Measurements from ENCODE around the gene LRMDA. TPM values are rescaled to one million over a fixed set of nuclear protein-coding genes. Genes with fewer than 3 reads are reported as not detected.

The LRMDA gene
- total and polyA plus RNA-seq, 2 of the 4 experiments (the other 2 are of a cell fraction) = 0.07 TPM; not detected in 1

- H4K8ac ChIP-seq (ENCODE audit: low read depth in 2 of 2, low read length in 2 of 2) = no peak overlapping the region
- no peak overlapping the region for H3K4me2 ChIP-seq (ENCODE audit: low read depth, low read length)
- in situ Hi-C loops (cut with MboI; ENCODE audit: low sequenced_read_pairs) (no loop called here), dilution Hi-C loops (cut with HindIII; ENCODE audit: low sequenced_read_pairs, unreplicated experiment) (no loop called here), intact Hi-C loops (cut with micrococcal nuclease) (no loop called here)
- no peak overlapping the region for H3K23ac ChIP-seq (ENCODE audit: low read depth, low read length)
- ChIA-PET POLR2A (ENCODE audit: unreplicated experiment) (no interaction called here), CTCF (no interaction called here)
- H3K4ac ChIP-seq (ENCODE audit: low read depth, low read length) = no peak overlapping the region
- H3K27ac ChIP-seq (ENCODE audit: insufficient read depth, low read length) = no peak overlapping the region
- peaks cover 23% of the 10 kb centered on the region; the same call in 1 of the 2 replicates for H3K27me3 ChIP-seq (ENCODE audit: control insufficient read depth, insufficient read depth, low read length)
- no peak overlapping the region for H3K18ac ChIP-seq (ENCODE audit: low read depth, low read length)
- no peak overlapping the region for H3K56ac ChIP-seq (ENCODE audit: extremely low read depth, insufficient read depth, low read length)
- H2BK120ac ChIP-seq (ENCODE audit: low read depth, low read length) = no peak overlapping the region
- H3K9ac ChIP-seq (ENCODE audit: low read depth, low read length) = no peak overlapping the region
- peaks cover 5% of the 10 kb centered on the region; the same call in 1 of the 2 replicates for H3K4me1 ChIP-seq (ENCODE audit: control insufficient read depth, insufficient read depth, low read length)
- peaks cover 2% of the 10 kb centered on the region; the same call in 1 of the 2 replicates for H3K9me3 ChIP-seq (ENCODE audit: control insufficient read depth, insufficient read depth, low read length)
- H4K5ac ChIP-seq (ENCODE audit: low read depth, low read length) = no peak overlapping the region
- H4K20me1 ChIP-seq (ENCODE audit: insufficient read depth, low read length) = no peaks in the 10 kb centered on the region
- ATAC-seq (ENCODE audit: low read depth) = no peak
- BruUV-seq (replicated peaks) = no TSS peak
- H3K36me3 ChIP-seq (ENCODE audit: control insufficient read depth, insufficient read depth, low read length) = no peaks in the 10 kb centered on the region
- 0 out of 2 replicates have a peak, but pooled peaks cover 7% of the 10 kb centered on the region for H3K9me1 ChIP-seq (ENCODE audit: insufficient read depth, low read length)
- no peak overlapping the region for H3K4me3 ChIP-seq (ENCODE audit: insufficient read depth, low read depth, low read length)
- H2BK20ac ChIP-seq (ENCODE audit: low read depth, low read length) = no peak overlapping the region
- no peak overlapping the region for H3K14ac ChIP-seq (replicated peaks; ENCODE audit: low read depth, low read length)
- no peak overlapping the region for H2AK9ac ChIP-seq (replicated peaks; ENCODE audit: low read depth, low read length, poor library complexity)
- no peaks in the 10 kb centered on the region for H3K79me1 ChIP-seq (ENCODE audit: low read depth in 1 of 2, low read length in 2 of 2)
- no peak overlapping the region for H2BK15ac ChIP-seq (ENCODE audit: low read depth, low read length)
- DNase-seq = no peak
- no peak overlapping the region for H4K91ac ChIP-seq (ENCODE audit: insufficient read depth, low read depth, low read length)
- no peak overlapping the region for H2AK5ac ChIP-seq (ENCODE audit: low read depth, low read length)
- no peak overlapping the region for H2AFZ ChIP-seq (replicated peaks; ENCODE audit: low read length, poor library complexity)
- H2BK5ac ChIP-seq (ENCODE audit: low read depth, low read length, poor library complexity, severe bottlenecking) = no peak overlapping the region
- TF ChIP-seq RCOR1 (IDR thresholded peaks at IDR 0.05; ENCODE audit: insufficient replicate concordance, low read length) = no peak
- TF ChIP-seq FOS (IDR thresholded peaks at IDR 0.05; ENCODE audit: low read depth, low read length) = no peak
- no peak for TF ChIP-seq NFE2L2 (IDR thresholded peaks at IDR 0.05; ENCODE audit: low read depth, low read length)
- TF ChIP-seq ELK1 (IDR thresholded peaks at IDR 0.05; ENCODE audit: borderline replicate concordance, low read depth, low read length) = no peak
- TF ChIP-seq POLR2A (IDR thresholded peaks at IDR 0.05; ENCODE audit: low read depth, low read length) = no peak
- no peak for TF ChIP-seq RAD21 (IDR thresholded peaks at IDR 0.05; ENCODE audit: low read length)
- no peak for TF ChIP-seq MAFK (IDR thresholded peaks at IDR 0.05; ENCODE audit: low read depth, low read length)
Measured at GRCh38 chr10:75474106-75474505, 42.7 kb downstream of the LRMDA start.

All from IMR-90 (cell line).